ENCODE results near the gene EIPR1.
"Not testable (repeated sequence)": the region's sequence is repeated elsewhere in the genome, so short reads cannot be mapped to it uniquely, and the experiment has no call there.

The EIPR1 gene

GRCh38 chr2:3192920-3193319 lies 184.7 kb downstream of the EIPR1 start:
- DNase-seq (ENCODE audit: low read depth), result no peak

- DNase-seq (ENCODE audit: low read depth), result no peak
Observed at GRCh38 chr2:3192281-3192818, 185.3 kb downstream of the EIPR1 start.

GRCh38 chr2:3189961-3190360 lies 187.7 kb downstream of the EIPR1 start:
- DNase-seq (ENCODE audit: low read depth), result no peak

GRCh38 chr2:3189076-3189591 lies 188.5 kb downstream of the EIPR1 start:
- no peak for DNase-seq (ENCODE audit: low read depth)

DNA sequence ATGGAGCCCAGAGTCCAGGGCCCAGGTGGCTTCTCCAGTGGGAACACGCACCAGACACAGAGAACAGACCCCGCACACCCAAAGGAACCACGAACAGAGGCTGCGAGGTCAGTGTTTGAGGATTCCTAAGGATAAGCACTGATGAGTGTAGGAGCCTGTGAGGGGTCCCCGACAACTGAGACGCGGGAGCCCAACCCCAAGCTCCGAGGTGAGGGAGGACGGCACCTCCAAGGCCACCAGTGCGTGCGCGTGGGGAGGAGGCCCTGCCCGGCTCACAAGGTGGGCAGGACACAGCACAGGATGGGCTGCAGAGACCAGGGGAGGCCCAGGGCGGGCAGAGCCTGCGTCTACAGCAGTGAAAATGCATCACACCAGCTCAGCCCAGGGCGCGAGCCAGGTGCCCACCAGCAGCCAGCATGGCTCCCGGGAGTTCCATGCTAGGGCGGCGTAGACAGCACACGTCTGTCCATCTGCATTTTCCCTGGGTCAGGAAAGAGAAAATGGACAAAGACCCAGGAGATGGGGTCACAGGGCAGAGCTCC lies 189.1 kb downstream of the EIPR1 start:
- no peak for DNase-seq (ENCODE audit: low read depth)

- DNase-seq (ENCODE audit: low read depth), result no peak
Observed at GRCh38 chr2:3187467-3187866, 190.2 kb downstream of the EIPR1 start.

DNA sequence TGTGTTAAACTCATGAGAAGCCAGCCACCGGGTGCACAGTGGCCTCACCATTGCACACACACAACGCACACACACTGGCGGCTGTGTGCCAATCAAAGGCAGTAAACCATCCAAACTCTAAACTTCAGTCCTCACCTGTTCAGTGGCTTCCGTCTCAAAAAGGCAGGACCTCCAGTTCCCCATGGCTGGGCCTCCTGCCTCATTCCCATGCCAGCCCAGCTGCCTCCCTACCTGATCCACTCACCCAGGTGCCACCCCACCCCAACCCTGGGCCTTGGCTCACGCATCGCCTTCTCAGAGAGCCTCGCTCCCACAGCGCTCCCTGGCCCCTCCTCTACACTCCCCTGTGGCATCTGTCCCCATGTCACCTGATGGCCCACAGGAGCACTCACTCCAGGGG lies 190.9 kb downstream of the EIPR1 start:
- DNase-seq (ENCODE audit: low read depth), result no peak

DNA sequence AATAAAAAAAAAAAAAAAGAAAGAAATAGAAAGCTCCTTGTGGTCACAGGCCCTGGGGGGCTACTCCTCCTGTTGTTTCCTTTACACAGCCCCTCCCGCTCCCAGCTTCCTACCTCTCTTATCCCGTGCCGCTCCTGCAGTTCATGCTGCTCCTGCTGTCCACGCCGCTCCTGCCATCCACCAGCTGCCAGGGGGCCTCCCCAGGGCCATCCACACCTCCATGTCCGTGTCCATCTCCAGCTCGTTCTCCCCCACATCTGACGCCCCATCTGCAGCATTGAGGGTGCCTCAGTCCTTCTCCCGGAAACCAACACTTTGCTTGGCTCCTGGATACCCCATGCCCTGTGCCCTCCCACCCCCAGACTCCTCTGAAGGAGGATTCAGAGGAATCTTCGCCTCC lies 191.7 kb downstream of the EIPR1 start:
- no peak for DNase-seq (ENCODE audit: low read depth)

DNA sequence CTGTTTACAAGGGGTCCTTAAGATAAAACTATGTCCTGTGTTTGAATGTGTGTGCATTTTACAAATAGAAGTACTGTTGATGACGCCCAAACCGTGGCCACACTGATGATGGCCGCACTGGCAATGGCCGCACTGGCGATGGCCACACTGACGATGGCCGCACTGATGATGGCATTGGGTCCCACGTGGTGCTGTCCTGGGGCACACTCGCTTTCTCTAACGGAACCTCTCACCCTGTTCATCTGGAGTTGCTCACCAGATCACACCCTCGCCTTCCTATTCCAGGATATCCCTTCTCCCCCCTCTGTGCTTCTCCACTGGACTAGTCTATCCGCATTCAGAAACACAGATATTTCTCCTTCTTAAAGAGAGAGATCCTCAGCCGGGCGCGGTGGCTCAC lies 192.4 kb downstream of the EIPR1 start:
- DNase-seq (ENCODE audit: low read depth), result no peak

- no peak for DNase-seq (ENCODE audit: low read depth)
Observed at GRCh38 chr2:3184167-3184566, 193.5 kb downstream of the EIPR1 start.

DNA sequence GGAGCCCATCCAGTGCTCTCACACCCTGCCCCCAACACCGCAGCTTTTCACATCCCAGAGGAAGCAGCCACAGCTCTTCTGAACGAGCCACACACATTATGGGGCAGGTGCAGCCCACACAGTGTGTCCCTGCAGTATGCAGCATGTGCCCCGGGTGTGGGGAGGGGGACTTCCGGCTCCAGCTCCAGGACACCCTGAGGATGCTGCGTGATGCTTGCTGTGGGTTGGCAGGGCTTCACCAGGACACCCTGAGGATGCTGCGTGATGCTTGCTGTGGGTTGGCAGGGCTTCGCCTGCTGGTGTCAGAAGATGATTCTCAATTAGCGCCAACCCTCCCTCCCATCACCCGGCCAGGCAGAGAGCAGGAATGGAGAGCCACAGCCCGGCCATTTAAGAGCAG lies 193.9 kb downstream of the EIPR1 start:
- DNase-seq (ENCODE audit: low read depth), result no peak

DNA sequence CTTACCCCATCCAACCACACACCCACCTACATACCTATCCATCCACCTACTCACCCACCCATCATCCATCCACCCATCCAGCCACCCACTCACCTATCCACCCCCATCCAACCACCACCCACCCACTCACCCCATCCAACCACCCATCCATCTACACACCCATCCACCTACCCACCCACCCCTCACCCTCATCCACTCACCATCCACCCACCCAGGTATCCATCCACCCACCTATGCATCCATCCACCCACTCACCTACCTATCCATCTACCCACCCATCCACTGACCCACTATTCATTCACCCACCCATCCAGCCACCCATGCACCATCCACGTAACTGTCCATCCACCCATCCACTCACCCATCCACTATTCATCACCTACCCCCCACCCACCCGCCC lies 194.8 kb downstream of the EIPR1 start:
- no peak for DNase-seq (ENCODE audit: low read depth)

- no peak for DNase-seq (ENCODE audit: low read depth)
Observed at GRCh38 chr2:3181416-3182010, 196.1 kb downstream of the EIPR1 start.

DNA sequence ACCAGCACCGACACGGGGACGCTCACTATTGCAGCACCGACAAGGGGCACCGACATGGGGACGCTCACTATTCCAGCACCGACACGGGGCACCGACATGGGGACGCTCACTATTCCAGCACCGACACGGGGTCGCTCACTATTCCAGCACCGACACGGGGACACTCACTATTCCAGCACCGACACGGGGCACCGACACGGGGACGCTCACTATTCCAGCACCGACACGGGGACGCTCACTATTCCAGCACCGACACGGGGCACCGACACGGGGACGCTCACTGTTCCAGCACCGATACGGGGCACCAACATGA lies 196.8 kb downstream of the EIPR1 start:
- DNase-seq (ENCODE audit: low read depth), result not testable (repeated sequence)

DNA sequence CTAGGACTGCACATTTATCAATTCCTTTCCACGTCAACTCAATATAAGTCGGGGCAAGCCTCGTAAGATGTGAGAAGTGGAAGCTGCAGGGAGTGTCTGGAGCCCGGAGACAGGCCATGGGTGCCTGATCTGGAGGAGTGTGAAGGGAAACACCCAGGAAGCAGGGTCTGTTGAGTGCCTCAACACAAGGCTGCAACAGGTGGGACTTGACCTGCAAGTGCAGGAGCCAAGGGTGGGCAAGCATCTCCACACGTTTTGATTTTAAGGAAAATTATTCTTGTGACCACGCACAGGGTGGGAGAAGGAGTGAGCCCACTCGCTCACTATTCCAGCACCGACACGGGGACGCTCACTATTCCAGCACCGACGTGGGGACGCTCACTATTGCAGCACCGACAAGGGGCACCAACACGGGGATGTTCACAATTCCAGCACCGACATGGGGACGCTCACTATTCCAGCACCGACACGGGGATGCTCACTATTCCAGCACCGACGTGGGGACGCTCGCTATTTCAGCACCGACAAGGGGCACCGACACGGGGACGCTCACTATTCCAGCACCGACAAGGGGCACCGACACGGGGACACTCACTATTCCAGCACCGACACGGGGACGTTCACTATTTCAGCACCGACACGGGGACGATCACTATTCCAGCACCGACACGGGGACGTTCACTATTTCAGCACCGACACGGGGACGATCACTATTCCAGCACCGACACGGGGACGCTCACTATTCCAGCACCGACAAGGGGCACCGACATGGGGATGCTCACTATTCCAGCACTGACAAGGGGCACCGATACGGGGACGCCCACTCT lies 197.3 kb downstream of the EIPR1 start:
- no peak for DNase-seq (ENCODE audit: low read depth)

DNA sequence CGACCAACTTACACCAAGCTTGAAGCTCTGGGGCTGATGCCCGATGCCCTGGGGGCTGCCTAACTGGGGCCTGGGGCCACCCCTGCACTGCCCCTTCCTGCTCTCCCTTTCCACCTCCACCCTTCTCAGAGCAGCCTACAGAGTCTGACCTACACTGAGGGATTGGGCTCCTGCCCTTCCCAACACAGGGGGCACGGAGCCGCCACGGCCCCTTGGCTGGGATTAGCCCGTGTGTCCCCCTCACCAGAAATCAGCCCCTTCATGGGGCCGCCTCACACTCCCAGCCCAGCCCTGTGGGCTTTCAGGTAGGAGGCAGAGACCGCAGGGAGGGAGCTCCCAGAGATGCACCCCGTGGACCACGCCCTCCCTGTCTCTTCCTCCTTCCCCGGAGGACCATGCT lies 198.0 kb downstream of the EIPR1 start:
- no peak for DNase-seq (ENCODE audit: low read depth)

GRCh38 chr2:3179208-3179607 lies 198.4 kb downstream of the EIPR1 start:
- DNase-seq (ENCODE audit: low read depth), result no peak

DNA sequence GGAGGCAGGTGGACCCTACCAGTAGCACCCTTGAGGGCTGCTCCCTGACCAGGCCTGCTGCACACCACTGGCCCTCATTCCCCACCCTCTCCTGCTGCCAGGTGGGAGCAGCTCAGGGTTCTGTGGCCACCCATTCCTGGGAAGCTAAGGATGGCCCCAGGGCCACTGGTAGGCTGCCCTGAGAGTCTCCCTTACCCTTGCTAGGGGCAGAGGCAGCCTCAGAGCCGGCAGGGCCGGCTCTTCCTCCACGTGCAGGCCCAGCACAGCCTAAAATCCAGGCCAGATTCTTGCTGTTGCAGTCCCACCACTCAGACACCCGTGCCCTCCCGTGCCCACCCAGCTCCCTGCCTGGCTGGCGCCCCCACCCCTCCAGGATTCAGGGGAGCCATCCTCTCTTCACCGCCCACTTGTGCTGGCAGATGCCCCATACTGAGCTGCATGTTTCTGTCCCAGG lies 199.0 kb downstream of the EIPR1 start:
- DNase-seq (ENCODE audit: low read depth), result no peak

DNA sequence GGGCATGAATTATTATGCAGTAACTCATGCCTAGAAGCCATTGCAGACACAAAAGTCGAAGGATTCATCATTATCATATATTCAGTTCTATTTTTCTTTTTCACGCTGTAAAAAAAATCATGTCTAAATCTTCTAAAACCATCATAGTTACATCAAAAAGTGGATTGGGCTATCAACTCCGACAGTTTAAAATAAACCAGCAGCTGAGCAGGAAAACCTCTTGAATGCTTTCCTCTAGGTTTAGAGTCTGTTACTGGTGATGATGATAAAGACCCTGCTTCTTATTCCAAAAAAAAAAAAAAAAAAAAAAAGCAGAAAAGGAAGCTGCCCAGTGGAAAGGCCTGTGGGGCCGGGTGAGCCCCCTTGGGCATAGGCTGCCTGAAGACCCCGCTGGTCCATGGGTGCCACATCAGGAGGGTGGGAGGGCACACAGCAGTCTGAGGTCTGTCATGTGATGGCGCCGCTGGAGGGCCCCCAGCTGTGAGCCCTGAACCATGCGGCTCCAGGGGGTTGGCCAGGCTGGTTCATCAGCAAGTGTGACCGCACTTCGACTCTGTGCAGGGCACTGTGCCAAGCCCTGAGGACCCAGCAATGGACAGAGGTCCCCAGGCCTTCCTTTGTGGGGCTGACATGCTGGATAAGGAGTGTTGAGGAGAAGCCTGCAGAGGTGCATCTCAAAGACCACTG lies 199.6 kb downstream of the EIPR1 start:
- DNase-seq (ENCODE audit: low read depth), result no peak

DNA sequence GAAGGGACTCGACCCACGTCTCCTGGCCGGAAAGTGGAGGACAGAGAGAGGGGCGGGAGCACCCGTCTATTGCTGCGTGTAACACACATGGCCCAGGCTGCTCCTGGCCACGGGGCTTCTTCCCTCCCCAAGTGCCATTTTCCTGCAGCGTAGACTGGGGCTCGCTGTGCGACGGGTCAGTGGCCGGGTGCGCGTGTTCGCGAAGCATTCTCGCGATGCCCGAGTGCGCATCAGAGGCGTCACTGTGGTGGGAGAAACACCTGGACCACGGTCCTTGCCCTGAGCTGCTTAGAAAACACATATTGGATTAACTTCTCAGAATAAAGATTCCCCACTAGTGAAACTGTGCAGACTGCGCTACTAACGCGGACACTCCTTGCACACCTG lies 200.8 kb downstream of the EIPR1 start:
- DNase-seq (ENCODE audit: low read depth), result no peak

DNA sequence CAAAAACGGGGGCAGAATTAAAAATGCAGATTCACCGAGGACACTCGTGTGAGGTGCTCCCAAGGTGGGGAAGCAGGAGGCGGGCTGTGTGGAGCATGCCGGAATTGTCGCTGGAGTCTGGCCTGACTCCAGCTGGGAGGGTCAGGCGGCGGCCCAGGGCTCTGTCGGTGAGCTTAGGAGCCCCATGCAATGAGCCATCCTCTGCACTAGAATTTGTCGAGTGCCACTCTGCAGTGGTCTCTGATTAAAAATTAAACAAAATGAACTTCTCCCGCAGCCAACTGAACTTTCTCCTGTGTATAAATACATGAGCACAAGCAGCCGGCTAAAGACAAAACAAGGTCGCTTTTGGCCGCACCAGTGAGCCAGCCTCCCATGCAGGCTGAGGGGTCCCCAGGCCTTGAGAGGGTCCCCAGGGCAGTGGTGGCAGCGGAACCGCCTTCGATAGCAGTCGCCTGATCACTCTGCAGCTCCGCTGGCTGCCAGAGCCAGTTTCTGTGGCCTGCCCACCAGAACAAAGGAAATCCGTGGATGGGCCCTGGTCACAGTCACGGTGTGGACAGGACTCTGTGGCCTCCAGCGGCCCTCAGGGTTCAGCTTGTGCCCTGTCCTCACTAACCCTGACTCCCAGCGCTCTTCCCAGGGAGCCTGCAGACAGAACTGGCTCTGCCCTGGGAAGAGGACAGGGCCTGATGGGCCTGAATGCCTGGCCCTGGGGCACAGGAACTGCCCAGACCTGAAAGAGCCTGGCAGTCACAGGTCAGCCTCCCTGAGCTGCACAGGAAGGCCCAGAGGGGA lies 201.3 kb downstream of the EIPR1 start:
- no peak for DNase-seq (ENCODE audit: low read depth)

DNA sequence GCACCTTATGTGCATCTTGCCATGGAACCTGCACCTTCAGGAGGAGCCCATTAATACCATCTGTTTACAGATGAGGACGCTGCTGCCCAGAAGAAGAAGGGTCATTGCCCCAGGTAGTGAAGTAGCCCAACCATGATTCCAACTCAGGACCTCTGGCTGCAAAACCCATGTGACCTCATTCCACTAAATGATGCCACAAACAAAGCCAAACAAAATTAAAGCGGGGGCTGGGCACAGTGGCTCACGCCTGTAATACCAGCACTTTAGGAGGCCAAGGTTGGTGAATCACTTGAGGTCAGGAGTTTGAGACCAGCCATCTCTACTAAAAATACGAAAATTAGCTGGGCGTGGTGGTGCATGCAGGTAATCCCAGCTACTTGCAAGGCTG lies 202.1 kb downstream of the EIPR1 start:
- no peak for DNase-seq (ENCODE audit: low read depth)
